ENCODE data around the gene CACNG7.

CACNG7 gene

DNA sequence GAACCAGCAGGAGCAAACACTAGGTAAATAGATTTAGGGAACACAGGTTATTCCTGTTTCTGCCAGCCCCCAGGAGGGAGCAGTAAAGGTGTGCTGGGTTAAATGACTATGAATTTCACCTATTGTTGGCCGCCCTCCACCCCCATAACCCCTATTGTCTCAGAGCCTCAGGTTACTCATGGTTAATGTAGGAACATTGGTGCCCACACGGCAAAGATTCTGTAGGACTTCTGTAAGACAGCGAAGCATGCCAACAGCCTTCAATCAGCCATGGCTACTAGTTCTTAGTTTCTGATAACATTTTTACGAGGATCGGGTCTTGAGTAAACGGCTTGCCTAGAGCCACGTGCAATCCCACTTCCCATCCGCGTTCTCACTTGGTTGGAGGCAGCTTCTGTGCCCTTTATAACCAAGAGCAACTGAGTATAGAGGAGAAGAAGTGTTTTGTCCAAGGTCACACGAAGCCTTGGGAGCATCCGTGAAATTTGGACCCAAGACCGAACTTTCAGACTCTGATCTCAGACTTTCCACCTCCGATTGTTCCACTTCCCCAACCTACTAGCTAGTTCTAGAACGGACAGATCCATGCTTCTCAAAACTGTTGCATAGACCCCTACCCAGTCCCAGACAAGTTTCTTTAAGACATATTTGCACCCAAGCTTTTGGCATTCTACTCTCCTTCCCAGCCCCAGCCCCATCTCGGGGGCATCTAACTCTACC lies 48.5 kb downstream of the CACNG7 start:
- no peak for DNase-seq

DNA sequence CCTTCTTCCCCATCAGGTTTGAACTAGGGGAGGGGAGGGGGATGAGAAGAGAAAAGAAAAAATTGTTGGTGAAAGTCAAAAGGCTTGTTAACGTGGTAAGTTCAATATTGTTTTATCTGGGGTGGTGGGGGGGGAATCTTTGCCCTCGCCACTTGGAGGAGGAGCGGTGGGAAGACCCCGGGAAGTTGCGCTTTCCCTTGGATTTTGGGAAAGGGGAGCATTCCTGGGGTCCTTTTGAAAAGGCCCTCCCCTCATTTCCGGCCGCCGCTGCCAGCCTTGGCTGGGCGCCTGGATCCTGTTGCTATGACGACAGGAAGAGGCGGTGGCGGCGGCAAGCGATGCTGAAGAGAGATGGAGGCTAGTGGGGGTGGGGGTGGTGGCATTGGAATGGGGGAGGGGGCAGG lies 49.1 kb downstream of the CACNG7 start:
- DNase-seq, result no peak

DNA sequence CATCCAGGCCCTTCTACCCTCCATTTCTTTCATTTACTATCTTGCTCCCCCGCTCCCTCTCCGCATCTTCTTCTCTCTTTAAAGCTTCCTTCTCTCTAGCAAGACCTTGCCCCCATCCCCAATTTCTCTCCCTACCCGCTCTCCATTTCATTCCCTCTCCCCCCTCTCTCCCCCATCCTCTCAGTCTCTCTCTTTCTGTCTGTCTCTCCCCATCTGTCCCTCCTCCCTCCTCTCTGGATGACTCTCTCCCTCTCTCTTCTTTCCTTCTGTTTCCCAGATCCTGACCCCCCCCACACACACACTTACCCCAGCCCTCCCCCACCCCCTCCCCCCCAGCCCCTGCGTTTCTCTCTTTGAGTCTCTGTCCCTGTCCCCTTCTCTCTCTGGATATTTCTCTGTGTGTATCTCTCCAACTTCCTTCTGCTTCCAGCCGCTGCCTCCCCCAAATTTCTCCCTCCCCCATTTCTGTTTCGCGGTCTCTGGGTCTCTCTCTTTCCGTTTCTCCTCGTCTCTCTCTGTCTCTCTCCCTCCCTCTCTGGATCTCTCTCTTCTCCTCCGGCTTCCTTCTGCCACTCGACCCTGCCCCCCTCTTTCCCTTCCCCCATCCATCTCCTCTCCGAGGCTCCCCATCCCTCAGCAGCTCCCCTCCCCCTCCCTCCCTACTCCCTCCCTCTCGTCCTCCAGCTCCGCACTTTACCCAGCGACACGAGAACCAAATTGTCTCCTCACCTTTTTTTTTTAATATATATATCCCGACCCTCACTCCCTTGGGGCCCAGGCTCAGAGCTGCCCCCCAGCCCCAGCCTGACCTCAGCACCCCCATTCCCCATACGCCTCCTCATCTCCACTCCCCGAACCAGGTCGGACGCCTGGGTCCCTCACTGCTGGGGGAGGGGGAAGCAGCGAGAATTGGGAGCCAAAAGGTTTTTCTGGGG lies 50.0 kb downstream of the CACNG7 start:
- no peak for DNase-seq

DNA sequence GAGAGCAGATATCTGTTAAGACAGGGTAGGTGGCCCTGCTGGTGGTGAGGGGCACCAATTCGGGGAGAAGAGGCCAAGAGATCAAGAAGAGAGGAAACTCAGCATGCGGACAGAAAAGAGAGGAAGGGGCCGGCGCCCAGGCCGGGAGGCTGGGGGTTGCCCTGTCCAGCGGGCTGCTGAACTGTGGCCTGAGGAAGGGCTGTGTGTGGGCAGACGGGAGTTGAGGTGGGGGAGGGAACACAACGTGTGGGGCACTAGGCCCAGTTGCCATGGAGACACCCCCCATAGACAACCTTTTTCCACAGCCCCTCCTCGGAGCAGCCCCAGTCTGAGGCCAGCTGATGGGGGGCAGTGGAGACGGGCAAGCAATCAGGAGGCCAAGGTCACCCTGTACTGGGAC lies 51.1 kb downstream of the CACNG7 start:
- DNase-seq, result no peak

DNA sequence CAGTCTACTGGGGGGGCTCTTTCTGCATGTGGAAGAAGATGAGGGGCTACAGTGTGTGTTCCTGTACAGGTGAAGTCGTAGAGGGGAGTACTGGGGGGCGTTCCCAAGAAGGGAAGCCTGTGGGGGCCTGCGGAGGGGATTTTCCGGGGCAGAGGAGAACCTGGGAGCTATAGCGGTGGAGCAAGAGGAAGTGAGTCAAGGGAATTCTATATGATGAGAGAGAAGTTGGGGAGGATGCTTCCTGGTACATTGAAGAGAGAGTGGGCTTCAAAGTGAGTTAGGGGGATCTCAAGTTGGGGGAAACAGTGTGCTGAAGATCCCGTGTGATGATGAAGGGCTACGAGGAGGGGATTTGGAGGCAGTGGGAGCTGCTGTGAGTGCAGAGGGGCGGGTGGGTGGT lies 51.8 kb downstream of the CACNG7 start:
- no peak for DNase-seq

GRCh38 chr19:53961523-53962356 lies 52.7 kb downstream of the CACNG7 start:
- DNase-seq, result no peak

GRCh38 chr19:53962887-53963431 lies 53.9 kb downstream of the CACNG7 start, which contains the start of gene CACNG8:
Gene CACNG8, plus strand, starts transcription at chr19:53962937.
- no peak for DNase-seq

- DNase-seq, result no peak
Measured at GRCh38 chr19:53965091-53965490, 56.0 kb downstream of the CACNG7 start.

DNA sequence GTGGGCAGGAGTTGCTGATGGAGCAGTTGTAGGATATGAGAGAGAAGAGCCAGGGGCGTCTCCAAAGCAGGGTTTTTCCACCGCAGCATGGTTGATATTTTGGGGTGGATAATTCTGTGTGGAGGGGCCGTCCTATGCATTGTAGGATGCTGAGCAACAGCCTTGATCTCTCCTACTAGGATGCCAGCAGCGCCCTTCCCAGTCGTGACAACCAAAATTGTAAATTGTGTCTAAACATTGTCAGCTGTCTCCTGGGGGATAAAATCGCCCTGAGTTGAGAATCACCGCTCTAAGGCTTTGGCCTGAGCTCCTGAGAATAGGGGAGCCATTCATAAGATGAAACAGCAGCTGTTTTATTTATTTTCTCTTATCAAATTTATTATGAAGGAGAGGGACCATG lies 57.9 kb downstream of the CACNG7 start:
- DNase-seq, result no peak

DNA sequence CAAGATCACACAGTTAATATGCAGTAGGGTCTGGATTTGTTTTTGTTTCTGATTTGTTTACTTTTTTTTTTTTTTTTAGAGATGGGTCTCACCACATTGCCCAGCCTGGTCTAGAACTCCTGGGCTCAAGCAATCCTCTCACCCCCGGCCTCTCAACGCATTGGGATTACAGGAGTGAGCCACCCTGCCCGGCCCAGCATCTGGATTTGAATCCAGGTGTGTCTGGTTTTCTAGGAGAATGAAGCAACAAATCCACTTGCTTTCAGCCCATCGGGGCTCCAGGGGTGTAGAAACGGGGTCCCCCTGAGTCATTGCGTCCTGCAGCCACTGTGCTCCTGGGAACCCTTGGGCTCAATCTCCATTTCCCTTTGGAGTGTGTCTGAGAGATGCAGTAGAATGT lies 60.3 kb downstream of the CACNG7 start:
- DNase-seq, result no peak

- no peak for DNase-seq
Measured at GRCh38 chr19:53971673-53972072, 62.6 kb downstream of the CACNG7 start.

DNA sequence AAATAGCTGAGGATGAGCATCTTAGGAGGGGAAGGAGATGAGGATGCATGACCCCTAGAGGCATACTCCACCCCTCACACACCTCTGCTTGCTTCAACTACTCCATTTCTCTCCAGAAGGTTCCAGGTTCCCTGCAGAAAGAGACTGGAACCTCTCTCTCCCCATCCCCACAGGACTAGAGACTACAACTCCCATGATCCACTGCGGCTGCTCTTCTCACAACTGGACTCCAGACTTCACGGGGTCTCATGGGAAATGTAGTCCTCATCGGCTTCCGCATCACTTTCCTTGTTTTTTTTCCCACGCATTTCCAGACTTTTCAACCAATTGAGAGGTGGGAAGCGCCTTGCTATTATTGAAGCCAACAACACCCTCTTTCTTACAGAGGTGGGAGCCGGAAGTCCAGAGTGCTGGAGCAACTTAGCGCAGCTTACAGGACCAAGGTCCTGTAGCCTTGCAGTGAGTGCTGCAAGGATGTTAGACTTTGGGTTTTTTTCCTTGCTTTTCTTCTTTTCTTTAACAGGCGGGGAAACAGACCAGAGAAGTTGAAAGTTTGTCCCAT lies 68.4 kb downstream of the CACNG7 start:
- peak; percentile 70 for DNase-seq

DNA sequence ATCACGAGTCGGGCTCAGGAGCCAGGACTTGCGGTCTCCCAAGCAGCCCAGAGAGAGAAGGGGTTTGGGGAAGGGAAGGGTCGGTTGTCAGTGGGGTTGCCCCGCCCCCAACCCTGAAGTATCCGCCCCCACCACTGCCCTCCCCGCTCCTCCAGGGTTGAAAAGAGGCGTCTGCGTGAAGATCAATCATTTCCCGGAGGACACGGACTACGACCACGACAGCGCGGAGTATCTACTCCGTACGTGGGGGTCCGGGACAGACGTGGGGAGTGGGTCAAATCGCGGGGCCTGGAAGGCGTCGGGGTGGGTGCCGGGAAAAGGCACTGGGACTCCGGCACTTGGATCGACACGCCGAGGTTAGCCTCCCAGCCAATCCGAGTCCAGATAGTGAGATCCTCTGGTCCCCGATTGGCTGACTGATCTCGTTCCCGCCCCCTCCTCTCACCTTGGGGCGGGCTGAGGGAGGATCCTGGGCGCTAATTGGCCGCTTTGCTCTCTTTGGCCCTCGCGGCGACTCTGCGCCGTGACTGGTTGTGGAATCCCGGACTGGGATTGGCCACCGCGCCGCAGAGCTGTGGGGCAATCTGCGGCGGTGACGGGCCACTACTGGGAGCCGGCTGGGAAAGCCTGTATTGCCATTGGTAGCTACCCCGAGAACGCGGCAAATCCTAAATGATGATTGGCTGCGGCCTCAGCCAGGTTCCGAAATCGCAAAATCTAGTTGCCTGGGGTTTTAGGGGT lies 69.1 kb downstream of the CACNG7 start:
- no peak for DNase-seq

GRCh38 chr19:53978975-53979801 lies 70.1 kb downstream of the CACNG7 start:
- DNase-seq, result no peak

- no peak for DNase-seq
Measured at GRCh38 chr19:53980539-53981375, 71.7 kb downstream of the CACNG7 start.

DNA sequence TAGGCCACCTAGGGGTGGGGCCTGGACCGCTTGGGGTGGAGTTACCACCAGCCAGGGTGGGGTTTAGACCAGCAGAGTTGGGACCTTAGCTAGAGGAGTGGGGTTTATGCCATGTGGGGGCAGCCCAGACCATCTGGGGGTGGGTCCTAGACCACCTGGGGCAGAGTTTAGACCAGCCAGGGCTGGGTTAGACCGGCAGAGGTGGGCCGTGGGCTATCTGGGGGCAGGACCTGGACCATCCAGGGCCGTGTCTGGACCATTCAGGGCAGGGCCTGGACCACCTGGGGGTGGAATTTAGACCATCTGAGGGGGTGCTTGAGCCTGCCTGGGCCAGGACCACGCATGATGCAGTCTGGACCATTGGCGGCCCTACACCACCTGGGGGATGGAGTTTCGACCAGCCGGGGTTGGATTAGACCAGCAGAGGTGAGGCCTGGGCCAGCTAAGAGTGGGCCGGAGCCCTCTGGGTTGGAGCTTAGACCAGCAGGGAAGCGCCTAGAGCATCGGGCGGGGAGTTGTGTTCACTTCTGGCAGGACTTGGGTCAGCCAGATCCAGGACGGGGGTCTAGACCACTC lies 72.4 kb downstream of the CACNG7 start:
- DNase-seq, result no peak

- no peak for DNase-seq
Measured at GRCh38 chr19:53982001-53982451, 72.9 kb downstream of the CACNG7 start.

- no peak for DNase-seq
Measured at GRCh38 chr19:53982611-53983010, 73.5 kb downstream of the CACNG7 start.

Data from amniotic stem cell (primary cell).